Osteoblast (primary cell): ENCODE measurements around the gene VSIG10. TPM values are rescaled to one million over a fixed set of nuclear protein-coding genes. Genes with fewer than 3 reads are reported as not detected.
A peak's percentile ranks its signal among the peaks of the same experiment; 100 is the strongest.

Experiments
- DNase-seq: peaks from one replicate; pipeline ENCODE4 v3.0.0; 2011; ENCODE audit warnings: low spot score, mixed read lengths; ENCODE audit not compliant: insufficient read length; ENCODE audit errors: missing footprints
- H2AFZ ChIP-seq: 2 replicates; pipeline ENCODE4 v1.6.0; 2011; ENCODE audit warnings: mild to moderate bottlenecking, low read length
- H3K27ac ChIP-seq: 2 replicates; pipeline ENCODE4 v1.5.1; 2011; ENCODE audit warnings: mild to moderate bottlenecking, low read depth, low read length, moderate library complexity
- H3K27me3 ChIP-seq: 2 replicates; pipeline ENCODE4 v1.6.0; 2012; ENCODE audit warnings: mild to moderate bottlenecking, control low read depth, inconsistent platforms, low read length, moderate library complexity; ENCODE audit not compliant: insufficient read depth
- H3K36me3 ChIP-seq: 2 replicates; pipeline ENCODE4 v1.5.1; 2011; ENCODE audit warnings: mild to moderate bottlenecking, low read length, control low read depth, moderate library complexity; ENCODE audit not compliant: insufficient read depth
- H3K4me1 ChIP-seq: 2 replicates; pipeline ENCODE4 v1.5.1; 2011; ENCODE audit warnings: mild to moderate bottlenecking, low read length, control low read depth, moderate library complexity; ENCODE audit not compliant: insufficient read depth
- H3K4me2 ChIP-seq: 2 replicates; pipeline ENCODE4 v1.6.0; 2011; ENCODE audit warnings: mild to moderate bottlenecking, low read length; ENCODE audit not compliant: insufficient read depth
- H3K4me3 ChIP-seq: fragments of 200-600 bp; sonication (generic); 3 replicates; pipeline ENCODE4 v1.5.1; 2012; ENCODE audit warnings: mild to moderate bottlenecking, low read length, inconsistent platforms; ENCODE audit not compliant: insufficient read depth
- H3K79me2 ChIP-seq: 2 replicates; pipeline ENCODE4 v1.6.0; 2012; ENCODE audit warnings: mild to moderate bottlenecking, low read length, control low read depth, inconsistent platforms; ENCODE audit not compliant: insufficient read depth
- H3K9me3 ChIP-seq: 2 replicates; pipeline ENCODE4 v1.5.1; 2011; ENCODE audit warnings: low read depth, low read length, control low read depth
- H4K20me1 ChIP-seq: 2 replicates; pipeline ENCODE4 v1.6.0; 2012; ENCODE audit warnings: mild to moderate bottlenecking, low read length, control low read depth; ENCODE audit not compliant: insufficient read depth
- CTCF ChIP-seq: IDR thresholded peaks from 2 replicates; pipeline ENCODE4 v1.5.1; 2011; ENCODE audit warnings: mild to moderate bottlenecking, low read depth, low read length, moderate library complexity; ENCODE audit errors: extremely low read depth
- total RNA-seq: library from RNA; depleted of rRNA; stranded (reverse); fragments of >200 nt; gene quantifications from 2 replicates; pipeline ENCODE4 v1.2.3, GENCODE V29; 2012

VSIG10 gene
- total RNA-seq, 1 donor, result 30.4 TPM

GRCh38 chr12:118033902-118034301 lies 69.9 kb downstream of the VSIG10 start:
- H3K27ac ChIP-seq, result peak overlapping the region; percentile 10
- no peaks in the 10 kb centered on the region for H3K27me3 ChIP-seq
- H3K79me2 ChIP-seq, result peaks cover 3% of the 10 kb centered on the region
- no peak overlapping the region for H2AFZ ChIP-seq
- DNase-seq, result no peak
- H3K4me2 ChIP-seq, result no peak overlapping the region
- H3K4me1 ChIP-seq, result peaks cover 4% of the 10 kb centered on the region
- no peak for TF ChIP-seq CTCF
- H4K20me1 ChIP-seq, result peaks cover 10% of the 10 kb centered on the region
- no peaks in the 10 kb centered on the region for H3K9me3 ChIP-seq
- H3K4me3 ChIP-seq, result no peak overlapping the region
- peaks cover 94% of the 10 kb centered on the region for H3K36me3 ChIP-seq

GRCh38 chr12:118033323-118033722 lies 70.5 kb downstream of the VSIG10 start:
- no peaks in the 10 kb centered on the region for H3K9me3 ChIP-seq
- H3K27ac ChIP-seq, result peak overlapping the region; percentile 15
- H3K79me2 ChIP-seq, result peaks cover 2% of the 10 kb centered on the region
- no peak for TF ChIP-seq CTCF
- no peak for DNase-seq
- peaks cover 92% of the 10 kb centered on the region for H3K36me3 ChIP-seq
- no peaks in the 10 kb centered on the region for H3K27me3 ChIP-seq
- peaks cover 4% of the 10 kb centered on the region for H3K4me1 ChIP-seq
- no peak overlapping the region for H3K4me3 ChIP-seq
- no peak overlapping the region for H2AFZ ChIP-seq
- peaks cover 10% of the 10 kb centered on the region for H4K20me1 ChIP-seq
- no peak overlapping the region for H3K4me2 ChIP-seq

- Histone ChIP-seq H2AFZ (no peak overlapping the region), H3K4me1 (peaks cover 4% of the 10 kb centered on the region), H3K4me3 (no peak overlapping the region), H3K4me2 (no peak overlapping the region), H3K36me3 (peaks cover 86% of the 10 kb centered on the region), H3K9me3 (no peaks in the 10 kb centered on the region), H4K20me1 (peaks cover 10% of the 10 kb centered on the region), H3K27ac (no peak overlapping the region), H3K79me2 (peaks cover 2% of the 10 kb centered on the region), H3K27me3 (no peaks in the 10 kb centered on the region)
- no peak for DNase-seq
- no peak for TF ChIP-seq CTCF
Measured at GRCh38 chr12:118032188-118032587, 71.6 kb downstream of the VSIG10 start.

- H3K79me2 ChIP-seq, result peaks cover 2% of the 10 kb centered on the region
- H3K36me3 ChIP-seq, result peaks cover 76% of the 10 kb centered on the region
- H3K9me3 ChIP-seq, result no peaks in the 10 kb centered on the region
- no peak overlapping the region for H3K4me2 ChIP-seq
- peaks cover 4% of the 10 kb centered on the region for H3K4me1 ChIP-seq
- no peak overlapping the region for H2AFZ ChIP-seq
- TF ChIP-seq CTCF, result no peak
- peaks cover 2% of the 10 kb centered on the region for H4K20me1 ChIP-seq
- no peak overlapping the region for H3K4me3 ChIP-seq
- no peak for DNase-seq
- H3K27me3 ChIP-seq, result no peaks in the 10 kb centered on the region
- no peak overlapping the region for H3K27ac ChIP-seq
Measured at GRCh38 chr12:118029166-118029565, 74.6 kb downstream of the VSIG10 start.
